Heart left ventricle (tissue), 16 donors: ENCODE results near the gene NXN. TPM values are rescaled to one million over a fixed set of nuclear protein-coding genes. Genes with fewer than 3 reads are reported as not detected.
A peak's percentile ranks its signal among the peaks of the same experiment; 100 is the strongest.

ENCODE experiments used
- ATAC-seq, 4 donors: fragments of 200-7000 bp; cut with Tn5 transposase; one replicate each; pipeline ENCODE4 v1.9.1; 2020 to 2022; ENCODE audit warnings: moderate library complexity in 4 of 4, mild to moderate bottlenecking in 3 of 4, moderate number of reproducible peaks in 1 of 4
- DNase-seq, 5 donors: peaks; one replicate each; pipeline ENCODE4 v3.0.0-alpha.2; 2020
- H3K27ac ChIP-seq, 12 donors: fragments of 200-600 bp; sonication (generic) in 4 of 12; one replicate each; pipeline versions ENCODE4 v1.5.0 to v1.8.0; 2016 to 2022; ENCODE audit warnings: mild to moderate bottlenecking in 2 of 12
- H3K27me3 ChIP-seq, 9 donors: fragments of 200-600 bp; sonication (generic) in 2 of 9; one replicate each; pipeline versions ENCODE4 v1.5.1 to v1.8.0; 2016 to 2022; ENCODE audit warnings: mild to moderate bottlenecking in 3 of 9
- H3K36me3 ChIP-seq, 9 donors: fragments of 200-600 bp; sonication (generic) in 2 of 9; one replicate each; pipeline versions ENCODE4 v1.5.0 to v1.8.0; 2018 to 2022; ENCODE audit warnings: mild to moderate bottlenecking in 2 of 9
- H3K4me1 ChIP-seq, 12 donors: fragments of 200-600 bp; sonication (generic) in 4 of 12; one replicate each; pipeline versions ENCODE4 v1.5.0 to v1.8.0; 2016 to 2022; ENCODE audit warnings: mild to moderate bottlenecking in 3 of 12
- H3K4me3 ChIP-seq, 12 donors: fragments of 200-600 bp; sonication (generic) in 4 of 12; one replicate each; pipeline versions ENCODE4 v1.5.0 to v1.8.0; 2017 to 2022; ENCODE audit warnings: mild to moderate bottlenecking in 9 of 12, moderate library complexity in 4 of 12
- H3K9me3 ChIP-seq, 12 donors: fragments of 200-600 bp; sonication (generic) in 4 of 12; one replicate each; pipeline versions ENCODE4 v1.5.0 to v1.8.0; 2016 to 2022; ENCODE audit warnings: mild to moderate bottlenecking in 1 of 12
- POLR2A ChIP-seq, 2 donors: fragments of 450-650 bp; IDR thresholded peaks; one replicate each; pipeline ENCODE4 v1.6.1; 2017; ENCODE audit warnings: antibody characterized with exemption in 2 of 2, mild to moderate bottlenecking in 2 of 2, moderate library complexity in 2 of 2
- WGBS, 4 donors: extraction: QIAGEN DNeasy Blood & Tissue Kit in 2 of 4; methylation state at CpG; one replicate each; pipeline versions ENCODE4 v1.1.5 to v1.1.7; 2013 to 2018; 5-methylcytosine and 5-hydroxymethylcytosine counted together
- intact Hi-C, 10 donors: fragments of 100-400 bp; cut with DNase I; formaldehyde crosslinking; loops; one replicate each; pipeline versions ENCODE4 v1.11.1 to v1.14.2; 2022
- polyA plus RNA-seq, 2 donors: library from polyadenylated mRNA; stranded (reverse); fragments of 200-250 nt; gene quantifications; one replicate each; pipeline ENCODE4 v1.2.3, GENCODE V29; 2013
- total RNA-seq, 9 donors: library from RNA; depleted of rRNA in 2 of 9; stranded (reverse); fragments of >200 nt in 2 of 9; fragmentation: NEBNext Ultra II Directional in 3 of 9; extraction: Animal tissue kit (Norgen Biotek cat#: 25700) in 3 of 9; gene quantifications; one replicate each; pipeline versions ENCODE4 v1.1.0 to v1.2.4, GENCODE V29; 2016 to 2023
- TF ChIP-seq, protein P1 (sequence below), 12 donors: fragments of 200-600 bp; sonication (generic) in 4 of 12; IDR thresholded peaks; one replicate each; pipeline versions ENCODE4 v1.5.0 to v1.8.0; 2018 to 2022; ENCODE audit warnings: antibody characterized with exemption in 12 of 12, mild to moderate bottlenecking in 5 of 12
- donor health status: ischemic (EF 13 %, LVEDD 7.1; RV severe dilation, severe dysfunction).
- donor health status: healthy with polysubstance abuse.
- donor health status: DM: no; HTN: yes; CAD: no.
- donor health status: DM: no; HTN: no; CAD: no.
- donor health status: ischemic (EF 25% LVEDD 6.9; RV normal size, moderate dysfunction).
- donor health status: ischemic (EF 25% LVEDD 5.7; RV mildly dilated, moderate dysfunction).
- donor health status: healthy.
- donor health status: DM: yes; HTN: yes; CAD: no.
- donor health status: ischemic (EF 35%, LVEDD 5.7; RV mildly dilated, moderate dysfunction).
- donor health status: nonischemic (EF 11% LVEDD 7.7; RV severe dilation, severe dysfunction).
- donor health status: DM: yes; HTN: yes; CAD: no.
- donor health status: PGD.
- donor health status: ischemic (EF 29% LVEDD 5.4; RV normal size, mild dysfunction).
- donor health status: nonischemic (EF 23%, LVEDD 6.1; RV moderate dilation, normal function).

Gene NXN
- total and polyA plus RNA-seq, 11 donors: 8.6 to 20.3 (median 14.1) TPM

DNA sequence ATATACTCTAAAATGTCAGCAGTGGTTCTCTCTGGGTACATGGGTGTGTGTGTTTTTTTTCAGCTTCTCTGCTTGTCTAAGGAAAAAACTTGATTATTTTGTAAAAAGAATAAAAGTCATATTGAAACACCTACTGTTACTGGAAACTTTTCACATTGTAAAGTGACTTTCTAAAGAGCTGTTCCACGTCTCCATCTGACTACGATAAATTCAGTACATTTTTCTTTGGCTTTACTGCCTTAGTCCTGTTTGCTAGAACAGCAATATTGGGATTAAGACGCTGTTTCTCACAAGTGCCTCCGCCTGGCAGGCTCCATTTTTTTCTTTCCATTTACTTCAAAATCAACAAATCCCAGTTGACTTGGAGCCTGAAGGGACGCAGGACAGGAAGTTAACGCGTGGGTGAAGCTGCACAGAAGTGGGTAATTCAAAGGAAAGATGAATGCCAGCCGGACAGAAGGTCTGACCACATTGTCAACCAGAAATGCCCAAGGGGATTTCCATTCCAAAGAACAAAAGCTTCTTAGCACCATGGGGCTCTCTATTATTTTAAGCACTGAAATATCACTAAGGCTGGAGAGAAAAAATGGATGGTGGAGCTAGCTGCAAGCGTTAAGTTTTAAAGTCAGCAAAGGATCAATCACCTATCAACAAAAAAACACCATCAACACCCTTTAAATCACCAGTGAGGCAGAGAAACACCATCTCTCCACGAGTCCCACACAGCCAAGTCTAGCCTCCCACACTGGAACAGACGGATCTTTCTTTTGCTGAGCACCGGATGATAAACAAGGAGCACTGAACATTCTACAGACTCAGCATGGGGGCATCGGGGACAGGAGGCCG is 205.9 kb downstream of the NXN start:
- intact Hi-C loops: no loop called here
- 76 to 81% (median 80%) methylated on average over 14 of the region's 14 CpGs for WGBS, 4 donors
- ATAC-seq (no peak), DNase-seq (no peak)
- H3K27ac ChIP-seq: no peak overlapping the region
- H3K27me3 ChIP-seq: no peaks in the 10 kb centered on the region
- H3K4me1 ChIP-seq: no peaks in the 10 kb centered on the region
- no peaks in the 10 kb centered on the region for H3K9me3 ChIP-seq
- H3K36me3 ChIP-seq: peaks cover 0 to 98% (median 92%) of the 10 kb centered on the region in 9 donors
- TF ChIP-seq, protein P1, sequence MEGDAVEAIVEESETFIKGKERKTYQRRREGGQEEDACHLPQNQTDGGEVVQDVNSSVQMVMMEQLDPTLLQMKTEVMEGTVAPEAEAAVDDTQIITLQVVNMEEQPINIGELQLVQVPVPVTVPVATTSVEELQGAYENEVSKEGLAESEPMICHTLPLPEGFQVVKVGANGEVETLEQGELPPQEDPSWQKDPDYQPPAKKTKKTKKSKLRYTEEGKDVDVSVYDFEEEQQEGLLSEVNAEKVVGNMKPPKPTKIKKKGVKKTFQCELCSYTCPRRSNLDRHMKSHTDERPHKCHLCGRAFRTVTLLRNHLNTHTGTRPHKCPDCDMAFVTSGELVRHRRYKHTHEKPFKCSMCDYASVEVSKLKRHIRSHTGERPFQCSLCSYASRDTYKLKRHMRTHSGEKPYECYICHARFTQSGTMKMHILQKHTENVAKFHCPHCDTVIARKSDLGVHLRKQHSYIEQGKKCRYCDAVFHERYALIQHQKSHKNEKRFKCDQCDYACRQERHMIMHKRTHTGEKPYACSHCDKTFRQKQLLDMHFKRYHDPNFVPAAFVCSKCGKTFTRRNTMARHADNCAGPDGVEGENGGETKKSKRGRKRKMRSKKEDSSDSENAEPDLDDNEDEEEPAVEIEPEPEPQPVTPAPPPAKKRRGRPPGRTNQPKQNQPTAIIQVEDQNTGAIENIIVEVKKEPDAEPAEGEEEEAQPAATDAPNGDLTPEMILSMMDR (IDR thresholded peaks at IDR 0.05): no peak
- TF ChIP-seq POLR2A (IDR thresholded peaks at IDR 0.05): no peak
- H3K4me3 ChIP-seq: no peak overlapping the region

DNA sequence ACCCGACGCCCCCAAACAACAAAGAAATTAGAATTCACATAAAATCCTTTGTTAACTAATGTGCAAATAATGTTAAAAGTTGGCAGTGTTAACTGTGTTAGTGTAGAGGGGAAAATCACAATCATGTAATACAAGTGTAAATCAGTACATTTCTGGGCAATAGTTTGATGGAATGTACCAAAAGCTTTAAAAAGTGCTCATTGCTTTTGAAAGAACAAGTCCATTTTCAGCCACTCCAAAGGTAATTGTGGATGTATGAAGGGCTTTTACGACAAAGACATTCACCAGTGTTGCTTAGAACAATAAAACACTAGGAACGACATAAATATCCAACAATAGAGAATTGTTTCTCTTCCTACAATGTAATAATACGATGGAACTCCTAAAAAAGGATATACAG is 206.6 kb downstream of the NXN start:
- no peak for ATAC-seq
- Histone ChIP-seq H3K27me3 (no peaks in the 10 kb centered on the region), H3K27ac (no peak overlapping the region), H3K36me3 (peaks cover 0 to 91% (median 85%) of the 10 kb centered on the region in 9 donors), H3K9me3 (no peaks in the 10 kb centered on the region), H3K4me1 (no peaks in the 10 kb centered on the region), H3K4me3 (no peak overlapping the region)
- 79 to 86% (median 86%) methylated on average over 5 of the region's 5 CpGs for WGBS, 4 donors
- intact Hi-C loops: no loop called here
- DNase-seq: no peak
- TF ChIP-seq, protein P1 (IDR thresholded peaks at IDR 0.05): no peak
- no peak for TF ChIP-seq POLR2A (IDR thresholded peaks at IDR 0.05)

DNA sequence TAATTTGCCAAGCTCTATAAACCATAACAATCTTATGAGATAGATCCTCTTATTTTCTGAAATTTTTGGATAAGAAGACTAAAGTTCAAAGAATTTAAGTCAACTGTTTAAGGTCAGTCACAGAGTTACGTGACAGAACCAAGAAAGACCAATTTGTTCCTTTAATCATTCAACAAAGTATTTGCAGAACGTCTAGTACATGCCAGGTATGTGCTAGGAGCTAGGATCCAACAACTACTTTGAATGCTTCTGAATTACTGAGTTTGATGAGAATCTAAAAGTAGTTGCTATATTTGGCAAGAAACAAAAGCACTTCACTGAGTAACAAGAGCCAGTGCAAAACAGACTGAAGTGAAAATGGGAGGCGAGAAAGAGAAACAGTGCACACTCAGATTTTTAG is 212.5 kb downstream of the NXN start:
- intact Hi-C loops: no loop called here
- no peak for TF ChIP-seq POLR2A (IDR thresholded peaks at IDR 0.05)
- Histone ChIP-seq H3K27ac (peak overlapping the region in 2 of 12 donors; percentile 48 to 49), H3K36me3 (peaks cover 0 to 85% (median 82%) of the 10 kb centered on the region in 9 donors), H3K4me3 (no peak overlapping the region), H3K27me3 (no peaks in the 10 kb centered on the region), H3K9me3 (no peaks in the 10 kb centered on the region), H3K4me1 (no peaks in the 10 kb centered on the region)
- WGBS, 4 donors: 51 to 67% (median 53%) methylated on average over 3 of the region's 3 CpGs
- no peak for DNase-seq
- peak in 1 of 4 donors; percentile 47 for ATAC-seq

DNA sequence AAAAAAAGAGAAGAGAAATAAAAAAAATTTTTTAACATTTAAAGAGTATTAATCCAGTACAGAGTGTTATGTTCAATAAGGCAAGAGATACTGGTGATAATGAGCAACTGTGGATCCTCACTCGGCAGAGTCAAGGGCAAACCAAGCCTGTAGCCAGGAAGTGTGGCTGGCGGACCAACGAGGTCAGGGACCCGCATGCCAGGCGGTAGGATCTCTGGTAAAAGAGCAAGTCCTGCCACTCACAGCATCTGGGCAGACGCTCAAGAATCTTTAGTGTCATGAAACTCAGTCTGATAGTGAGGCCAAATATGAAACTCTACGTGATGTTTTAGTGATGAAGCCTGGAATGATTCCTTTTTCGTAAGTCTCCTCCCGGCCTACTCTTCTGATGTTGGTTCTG is 219.2 kb downstream of the NXN start:
- Histone ChIP-seq H3K27me3 (no peaks in the 10 kb centered on the region), H3K36me3 (peaks cover 0 to 83% (median 75%) of the 10 kb centered on the region in 9 donors), H3K4me1 (peaks cover 0 to 23% (median 0%) of the 10 kb centered on the region in 12 donors), H3K27ac (peak overlapping the region; percentile 28 to 84 (median 68)), H3K4me3 (no peak overlapping the region), H3K9me3 (no peaks in the 10 kb centered on the region)
- intact Hi-C loops: no loop called here
- peak; percentile 74 to 91 (median 80) for ATAC-seq
- WGBS, 4 donors: 48 to 59% (median 55%) methylated on average over 9 of the region's 9 CpGs
- TF ChIP-seq POLR2A (IDR thresholded peaks at IDR 0.05): no peak
- TF ChIP-seq, protein P1 (IDR thresholded peaks at IDR 0.05): no peak
- peak; percentile 52 to 72 (median 68) for DNase-seq
